ENCODE results near the gene MYG1.
"Not testable (repeated sequence)": the region's sequence is repeated elsewhere in the genome, so short reads cannot be mapped to it uniquely, and the experiment has no call there.

MYG1 gene

GRCh38 chr12:53292426-53292825 is 7.1 kb upstream of the MYG1 start:
- ATAC-seq: no peak
- TF ChIP-seq GLIS3 (CRISPR knock-in tag; IDR thresholded peaks at IDR 0.05) (no peak), BACH2 (CRISPR knock-in tag; IDR thresholded peaks at IDR 0.05; ENCODE audit: borderline replicate concordance) (no peak), OSR1 (CRISPR knock-in tag; IDR thresholded peaks at IDR 0.05) (no peak), RARB (CRISPR knock-in tag; IDR thresholded peaks at IDR 0.05) (no peak), ESRRG (CRISPR knock-in tag; IDR thresholded peaks at IDR 0.05) (no peak), ZNF565 (CRISPR knock-in tag; conservative IDR thresholded peaks at IDR 0.05; ENCODE audit: low read depth) (no peak), PPARA (CRISPR knock-in tag; IDR thresholded peaks at IDR 0.05; ENCODE audit: borderline replicate concordance) (no peak), SNAI2 (CRISPR knock-in tag; IDR thresholded peaks at IDR 0.05) (no peak), ZNF8 (CRISPR knock-in tag; IDR thresholded peaks at IDR 0.05) (no peak), ISL1 (CRISPR knock-in tag; IDR thresholded peaks at IDR 0.05) (no peak), ZC3H10 (CRISPR knock-in tag; IDR thresholded peaks at IDR 0.05) (no peak), ZFP3 (CRISPR knock-in tag; IDR thresholded peaks at IDR 0.05) (no peak), ZNF70 (CRISPR knock-in tag; IDR thresholded peaks at IDR 0.05) (no peak), TOX (CRISPR knock-in tag; IDR thresholded peaks at IDR 0.05; ENCODE audit: borderline replicate concordance) (no peak), CSDC2 (CRISPR knock-in tag; IDR thresholded peaks at IDR 0.05) (no peak), ZFP30 (CRISPR knock-in tag; IDR thresholded peaks at IDR 0.05) (no peak)
- TF ChIP-seq, protein P1, sequence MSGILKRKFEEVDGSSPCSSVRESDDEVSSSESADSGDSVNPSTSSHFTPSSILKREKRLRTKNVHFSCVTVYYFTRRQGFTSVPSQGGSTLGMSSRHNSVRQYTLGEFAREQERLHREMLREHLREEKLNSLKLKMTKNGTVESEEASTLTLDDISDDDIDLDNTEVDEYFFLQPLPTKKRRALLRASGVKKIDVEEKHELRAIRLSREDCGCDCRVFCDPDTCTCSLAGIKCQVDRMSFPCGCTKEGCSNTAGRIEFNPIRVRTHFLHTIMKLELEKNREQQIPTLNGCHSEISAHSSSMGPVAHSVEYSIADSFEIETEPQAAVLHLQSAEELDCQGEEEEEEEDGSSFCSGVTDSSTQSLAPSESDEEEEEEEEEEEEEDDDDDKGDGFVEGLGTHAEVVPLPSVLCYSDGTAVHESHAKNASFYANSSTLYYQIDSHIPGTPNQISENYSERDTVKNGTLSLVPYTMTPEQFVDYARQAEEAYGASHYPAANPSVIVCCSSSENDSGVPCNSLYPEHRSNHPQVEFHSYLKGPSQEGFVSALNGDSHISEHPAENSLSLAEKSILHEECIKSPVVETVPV (CRISPR knock-in tag; IDR thresholded peaks at IDR 0.05): no peak
- TF ChIP-seq, protein P2, sequence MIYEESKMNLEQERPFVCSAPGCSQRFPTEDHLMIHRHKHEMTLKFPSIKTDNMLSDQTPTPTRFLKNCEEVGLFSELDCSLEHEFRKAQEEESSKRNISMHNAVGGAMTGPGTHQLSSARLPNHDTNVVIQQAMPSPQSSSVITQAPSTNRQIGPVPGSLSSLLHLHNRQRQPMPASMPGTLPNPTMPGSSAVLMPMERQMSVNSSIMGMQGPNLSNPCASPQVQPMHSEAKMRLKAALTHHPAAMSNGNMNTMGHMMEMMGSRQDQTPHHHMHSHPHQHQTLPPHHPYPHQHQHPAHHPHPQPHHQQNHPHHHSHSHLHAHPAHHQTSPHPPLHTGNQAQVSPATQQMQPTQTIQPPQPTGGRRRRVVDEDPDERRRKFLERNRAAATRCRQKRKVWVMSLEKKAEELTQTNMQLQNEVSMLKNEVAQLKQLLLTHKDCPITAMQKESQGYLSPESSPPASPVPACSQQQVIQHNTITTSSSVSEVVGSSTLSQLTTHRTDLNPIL (CRISPR knock-in tag; IDR thresholded peaks at IDR 0.05; ENCODE audit: low read depth): no peak

DNA sequence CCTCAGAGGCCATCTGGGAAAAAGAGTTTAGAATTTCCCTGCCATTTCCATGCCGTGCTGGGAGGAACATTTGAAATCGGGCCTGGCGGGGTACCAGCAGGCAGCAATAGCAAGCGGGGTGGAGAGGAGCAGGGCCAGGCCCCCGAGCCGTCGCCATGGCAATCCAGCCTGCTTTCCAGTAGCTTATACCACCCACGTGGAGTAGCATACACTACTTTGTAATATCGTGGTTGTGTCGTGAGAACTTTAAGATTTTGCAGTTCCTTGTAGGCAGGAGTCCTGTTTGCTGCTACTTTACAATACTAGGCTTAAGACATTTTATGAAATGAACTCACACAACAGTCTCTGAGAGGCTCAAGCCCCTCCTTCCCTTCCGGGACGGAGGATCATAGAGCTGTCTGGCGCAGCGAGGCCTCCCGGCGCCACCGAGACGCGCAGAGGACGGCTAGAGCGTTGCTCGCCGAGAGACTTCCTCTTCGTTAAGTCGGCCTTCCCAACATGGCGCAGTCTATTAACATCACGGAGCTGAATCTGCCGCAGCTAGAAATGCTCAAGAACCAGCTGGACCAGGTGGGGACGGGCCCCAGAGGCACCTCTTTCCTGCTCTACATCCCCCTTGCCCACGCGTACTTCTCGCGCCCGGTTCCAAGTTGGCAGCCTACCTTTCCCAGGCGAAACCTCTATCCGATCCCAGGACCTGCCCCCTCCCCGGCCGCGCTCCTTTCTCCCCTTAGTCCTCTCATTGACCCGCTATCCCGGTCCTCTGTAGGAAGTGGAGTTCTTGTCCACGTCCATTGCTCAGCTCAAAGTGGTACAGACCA is 4.2 kb upstream of the MYG1 start, which contains the start of gene PFDN5:
PFDN5 (plus strand) TSS at position 473 of the 821 bp plus-strand sequence; CDS start at position 499, 26 bp downstream.
- TF ChIP-seq ESRRG (CRISPR knock-in tag; IDR thresholded peaks at IDR 0.05): no peak
- no peak for TF ChIP-seq SNAI2 (CRISPR knock-in tag; IDR thresholded peaks at IDR 0.05)
- TF ChIP-seq, protein P2 (CRISPR knock-in tag; IDR thresholded peaks at IDR 0.05; ENCODE audit: low read depth): no peak
- no peak for TF ChIP-seq CSDC2 (CRISPR knock-in tag; IDR thresholded peaks at IDR 0.05)
- TF ChIP-seq GLIS3 (CRISPR knock-in tag; IDR thresholded peaks at IDR 0.05): no peak
- no peak for TF ChIP-seq BACH2 (CRISPR knock-in tag; IDR thresholded peaks at IDR 0.05; ENCODE audit: borderline replicate concordance)
- TF ChIP-seq OSR1 (CRISPR knock-in tag; IDR thresholded peaks at IDR 0.05): no peak
- TF ChIP-seq, protein P3, sequence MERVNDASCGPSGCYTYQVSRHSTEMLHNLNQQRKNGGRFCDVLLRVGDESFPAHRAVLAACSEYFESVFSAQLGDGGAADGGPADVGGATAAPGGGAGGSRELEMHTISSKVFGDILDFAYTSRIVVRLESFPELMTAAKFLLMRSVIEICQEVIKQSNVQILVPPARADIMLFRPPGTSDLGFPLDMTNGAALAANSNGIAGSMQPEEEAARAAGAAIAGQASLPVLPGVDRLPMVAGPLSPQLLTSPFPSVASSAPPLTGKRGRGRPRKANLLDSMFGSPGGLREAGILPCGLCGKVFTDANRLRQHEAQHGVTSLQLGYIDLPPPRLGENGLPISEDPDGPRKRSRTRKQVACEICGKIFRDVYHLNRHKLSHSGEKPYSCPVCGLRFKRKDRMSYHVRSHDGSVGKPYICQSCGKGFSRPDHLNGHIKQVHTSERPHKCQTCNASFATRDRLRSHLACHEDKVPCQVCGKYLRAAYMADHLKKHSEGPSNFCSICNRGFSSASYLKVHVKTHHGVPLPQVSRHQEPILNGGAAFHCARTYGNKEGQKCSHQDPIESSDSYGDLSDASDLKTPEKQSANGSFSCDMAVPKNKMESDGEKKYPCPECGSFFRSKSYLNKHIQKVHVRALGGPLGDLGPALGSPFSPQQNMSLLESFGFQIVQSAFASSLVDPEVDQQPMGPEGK (CRISPR knock-in tag; IDR thresholded peaks at IDR 0.05; ENCODE audit: borderline replicate concordance): no peak
- TF ChIP-seq ZNF70 (CRISPR knock-in tag; IDR thresholded peaks at IDR 0.05): no peak
- no peak for TF ChIP-seq ZNF8 (CRISPR knock-in tag; IDR thresholded peaks at IDR 0.05)
- no peak for TF ChIP-seq ZFP30 (CRISPR knock-in tag; IDR thresholded peaks at IDR 0.05)
- no peak for TF ChIP-seq RARB (CRISPR knock-in tag; IDR thresholded peaks at IDR 0.05)
- TF ChIP-seq TCF4 (CRISPR knock-in tag; IDR thresholded peaks at IDR 0.05; ENCODE audit: borderline replicate concordance): no peak
- TF ChIP-seq, protein P4, sequence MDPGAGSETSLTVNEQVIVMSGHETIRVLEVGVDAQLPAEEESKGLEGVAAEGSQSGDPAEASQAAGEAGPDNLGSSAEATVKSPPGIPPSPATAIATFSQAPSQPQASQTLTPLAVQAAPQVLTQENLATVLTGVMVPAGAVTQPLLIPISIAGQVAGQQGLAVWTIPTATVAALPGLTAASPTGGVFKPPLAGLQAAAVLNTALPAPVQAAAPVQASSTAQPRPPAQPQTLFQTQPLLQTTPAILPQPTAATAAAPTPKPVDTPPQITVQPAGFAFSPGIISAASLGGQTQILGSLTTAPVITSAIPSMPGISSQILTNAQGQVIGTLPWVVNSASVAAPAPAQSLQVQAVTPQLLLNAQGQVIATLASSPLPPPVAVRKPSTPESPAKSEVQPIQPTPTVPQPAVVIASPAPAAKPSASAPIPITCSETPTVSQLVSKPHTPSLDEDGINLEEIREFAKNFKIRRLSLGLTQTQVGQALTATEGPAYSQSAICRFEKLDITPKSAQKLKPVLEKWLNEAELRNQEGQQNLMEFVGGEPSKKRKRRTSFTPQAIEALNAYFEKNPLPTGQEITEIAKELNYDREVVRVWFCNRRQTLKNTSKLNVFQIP (CRISPR knock-in tag; IDR thresholded peaks at IDR 0.05; ENCODE audit: borderline replicate concordance, low read depth): no peak
- no peak for TF ChIP-seq ZNF565 (CRISPR knock-in tag; conservative IDR thresholded peaks at IDR 0.05; ENCODE audit: low read depth)
- ATAC-seq: peak; percentile 90

- ATAC-seq: peak; percentile 1; the same call in 2 of the 3 replicates
- TF ChIP-seq, protein P2 (CRISPR knock-in tag; IDR thresholded peaks at IDR 0.05; ENCODE audit: low read depth): no peak
- TF ChIP-seq ZFP3 (CRISPR knock-in tag; IDR thresholded peaks at IDR 0.05): no peak
- TF ChIP-seq ZNF70 (CRISPR knock-in tag; IDR thresholded peaks at IDR 0.05): no peak
- no peak for TF ChIP-seq TCF4 (CRISPR knock-in tag; IDR thresholded peaks at IDR 0.05; ENCODE audit: borderline replicate concordance)
- no peak for TF ChIP-seq SNAI2 (CRISPR knock-in tag; IDR thresholded peaks at IDR 0.05)
- TF ChIP-seq, protein P4 (CRISPR knock-in tag; IDR thresholded peaks at IDR 0.05; ENCODE audit: borderline replicate concordance, low read depth): no peak
- TF ChIP-seq ESRRG (CRISPR knock-in tag; IDR thresholded peaks at IDR 0.05): no peak
- TF ChIP-seq OSR1 (CRISPR knock-in tag; IDR thresholded peaks at IDR 0.05): no peak
- no peak for TF ChIP-seq ZNF8 (CRISPR knock-in tag; IDR thresholded peaks at IDR 0.05)
These were observed 3.6 kb upstream of the MYG1 start for GRCh38 chr12:53295891-53296219.

DNA sequence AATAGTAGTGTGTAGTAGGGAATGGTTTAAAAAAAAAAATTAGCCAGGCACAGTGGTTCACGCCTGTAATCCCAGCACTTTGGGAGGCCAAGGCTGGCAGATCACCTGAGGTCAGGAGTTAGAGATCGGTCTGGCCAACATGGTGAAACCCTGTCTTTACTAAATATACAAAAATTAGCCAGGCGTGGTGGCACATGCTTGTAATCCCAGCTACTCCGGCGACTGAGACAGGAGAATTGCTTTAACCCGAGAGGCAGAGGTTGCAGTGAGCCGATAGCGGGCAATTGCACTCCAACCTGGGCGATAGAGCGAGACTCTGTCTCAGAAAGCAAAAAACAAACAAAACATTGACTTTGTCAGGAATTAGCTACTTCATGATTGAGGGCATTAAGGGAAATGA is 2.4 kb upstream of the MYG1 start:
- ATAC-seq: not testable (repeated sequence)

All from SK-N-SH treated with all-trans-retinoic acid at 6 μM for 48 hours (cell line).